Stimulated activated naive CD4-positive, alpha-beta T cell treated with Interleukin-2 at 50 U/mL for 16 hours (primary cell): Measurements from ENCODE around the gene ETV5.
A peak's percentile ranks its signal among the peaks of the same experiment; 100 is the strongest.

Experiments
- DNase-seq: peaks from one replicate; lab custom pipeline; 2025; lab: John Stamatoyannopoulos, UW

ETV5 gene

GRCh38 chr3:186108941-186109865 is at the start of gene ETV5:
Gene ETV5 (minus strand): TSS chr3:186109089. CDS start chr3:186105868, 3,221 bp downstream.
- DNase-seq, result peak; percentile 94

- no peak for DNase-seq
Measured at GRCh38 chr3:186154641-186155040, 45.8 kb upstream of the ETV5 start.

GRCh38 chr3:186152889-186153292 is 44.0 kb upstream of the ETV5 start:
- DNase-seq, result no peak

GRCh38 chr3:186152361-186152798 is 43.5 kb upstream of the ETV5 start:
- no peak for DNase-seq

- no peak for DNase-seq
Measured at GRCh38 chr3:186151077-186151971, 42.4 kb upstream of the ETV5 start.

GRCh38 chr3:186150041-186150830 is 41.3 kb upstream of the ETV5 start:
- DNase-seq, result no peak

- DNase-seq, result no peak
Measured at GRCh38 chr3:186149319-186149960, 40.6 kb upstream of the ETV5 start.

GRCh38 chr3:186144257-186144656 is 35.4 kb upstream of the ETV5 start:
- no peak for DNase-seq

GRCh38 chr3:186143250-186143649 is 34.4 kb upstream of the ETV5 start:
- DNase-seq, result no peak

GRCh38 chr3:186142393-186142932 is 33.6 kb upstream of the ETV5 start:
- no peak for DNase-seq

GRCh38 chr3:186141790-186142189 is 32.9 kb upstream of the ETV5 start:
- DNase-seq, result no peak

- no peak for DNase-seq
Measured at GRCh38 chr3:186138272-186138981, 29.5 kb upstream of the ETV5 start.

GRCh38 chr3:186137051-186137685 is 28.3 kb upstream of the ETV5 start:
- DNase-seq, result no peak

- no peak for DNase-seq
Measured at GRCh38 chr3:186133980-186134379, 25.1 kb upstream of the ETV5 start.

GRCh38 chr3:186132487-186132886 is 23.6 kb upstream of the ETV5 start:
- no peak for DNase-seq

- DNase-seq, result no peak
Measured at GRCh38 chr3:186129206-186129605, 20.3 kb upstream of the ETV5 start.

GRCh38 chr3:186128158-186128557 is 19.3 kb upstream of the ETV5 start:
- no peak for DNase-seq

- no peak for DNase-seq
Measured at GRCh38 chr3:186127463-186127862, 18.6 kb upstream of the ETV5 start.

GRCh38 chr3:186125118-186125517 is 16.2 kb upstream of the ETV5 start:
- no peak for DNase-seq

- DNase-seq, result no peak
Measured at GRCh38 chr3:186124592-186124991, 15.7 kb upstream of the ETV5 start.
